H1 (cell line): ENCODE results near the gene CDK19. TPM values are rescaled to one million over a fixed set of nuclear protein-coding genes. Genes with fewer than 3 reads are reported as not detected.

Experiments
- CHD7 ChIP-seq: fragments of 300-600 bp; sonication (generic); IDR thresholded peaks from 2 replicates; pipeline ENCODE4 v1.7.1; 2012; ENCODE audit warnings: low read length, moderate library complexity, mild to moderate bottlenecking, inconsistent platforms; ENCODE audit not compliant: insufficient replicate concordance
- FOSL1 ChIP-seq: IDR thresholded peaks from 2 replicates; pipeline ENCODE4 v1.6.1; 2011; ENCODE audit warnings: mild to moderate bottlenecking, low read depth, low read length, moderate library complexity; ENCODE audit not compliant: insufficient read depth
- KDM1A ChIP-seq: fragments of 200-600, 300-600 bp; sonication (generic); IDR thresholded peaks from 2 replicates; pipeline ENCODE4 v1.7.1; 2016; ENCODE audit warnings: mild to moderate bottlenecking, low read length, borderline replicate concordance
- POLR2A ChIP-seq, 2 experiments: IDR thresholded peaks; 1 replicate in 1 of 2; 2 replicates in 1 of 2; pipeline ENCODE4 v1.6.1; 2011; ENCODE audit warnings: low read depth in 2 of 2, low read length in 2 of 2, mild to moderate bottlenecking in 2 of 2; ENCODE audit errors: control extremely low read depth in 1 of 2
- TAF1 ChIP-seq: IDR thresholded peaks from 2 replicates; pipeline ENCODE4 v1.6.1; 2011; ENCODE audit warnings: mild to moderate bottlenecking, low read depth, low read length
- TEAD4 ChIP-seq: IDR thresholded peaks from 2 replicates; pipeline ENCODE4 v1.6.1; 2012; ENCODE audit warnings: low read depth, low read length, inconsistent platforms, mixed read lengths
- ZNF274 ChIP-seq: IDR thresholded peaks from 2 replicates; pipeline ENCODE4 v1.7.0; 2012; ENCODE audit warnings: low read length, borderline replicate concordance; ENCODE audit errors: extremely low read depth
- polyA plus RNA-seq, 7 experiments: library from polyadenylated mRNA; depleted of rRNA in 3 of 7; stranded (reverse) in 5 of 7; unstranded in 2 of 7; fragments of >200 nt in 5 of 7; fragments of 200-250 nt in 2 of 7; gene quantifications; 1 replicate in 5 of 7; 2 replicates in 1 of 7; 4 replicates in 1 of 7; pipeline versions ENCODE4 v1.2.1 to v1.2.3, GENCODE V29; 2011 to 2013; ENCODE audit warnings: missing spikeins in 2 of 7, mixed read lengths in 2 of 7
- total RNA-seq: library from RNA; stranded (reverse); fragmentation: NEBNext Ultra II Directional; extraction: Animal tissue kit (Norgen Biotek cat#: 25700); gene quantifications from 2 replicates; pipeline ENCODE4 v1.2.1, GENCODE V29; 2021
- TF ChIP-seq, protein P1 (sequence below): IDR thresholded peaks from 2 replicates; pipeline ENCODE4 v1.6.1; 2012; ENCODE audit warnings: inconsistent platforms

CDK19 gene
- total and polyA plus RNA-seq, 2 of the 8 experiments (the other 6 are each of a cell fraction or from before 2014, with no cell fraction given): 4.9 to 12.6 TPM

DNA sequence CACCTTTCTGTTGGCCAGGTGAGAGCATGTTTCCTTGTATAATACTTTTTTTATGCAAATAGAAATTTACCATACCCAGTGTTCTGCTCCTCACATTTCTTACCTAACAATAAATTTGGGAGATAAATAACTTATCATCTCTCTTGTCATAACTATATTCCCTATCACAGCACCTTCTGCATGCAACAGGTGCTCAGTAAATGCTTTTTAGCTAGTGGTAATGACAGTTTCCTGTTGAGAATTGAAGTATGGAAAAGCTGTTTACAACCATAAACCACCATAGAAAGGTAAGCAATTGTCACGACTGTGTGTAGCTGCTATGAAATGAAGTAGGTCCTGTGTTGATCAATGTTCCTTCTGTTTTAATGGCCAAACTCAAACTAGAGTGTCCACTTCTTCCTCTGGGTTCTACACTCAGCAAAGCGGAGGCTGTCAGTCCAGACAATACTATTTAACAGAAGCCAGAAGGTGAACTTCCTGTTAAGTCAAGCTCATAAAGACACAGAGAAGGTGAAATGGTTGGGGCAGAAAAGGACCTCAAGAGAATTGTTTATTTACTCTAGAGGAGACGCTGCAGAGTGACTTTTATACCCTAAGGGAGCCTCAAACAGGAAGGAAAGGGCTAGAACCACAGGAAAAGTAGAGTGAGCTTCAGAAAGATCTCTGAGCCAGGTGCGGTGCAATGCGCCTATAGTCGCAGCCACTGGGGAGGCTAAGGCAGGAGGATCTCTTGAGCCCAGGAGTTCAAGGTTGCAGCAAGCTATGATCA is 254.8 kb downstream of the CDK19 start (continued):
- no peak for TF ChIP-seq FOSL1
- no peak for TF ChIP-seq TEAD4
- TF ChIP-seq POLR2A (IDR thresholded peaks at IDR 0.05; ENCODE audit: control extremely low read depth in 1 of 2, low read depth in 2 of 2, low read length in 2 of 2): no peak
- TF ChIP-seq KDM1A: no peak
- no peak for TF ChIP-seq ZNF274
- TF ChIP-seq CHD7: no peak
- no peak for TF ChIP-seq TAF1
- TF ChIP-seq, protein P1, sequence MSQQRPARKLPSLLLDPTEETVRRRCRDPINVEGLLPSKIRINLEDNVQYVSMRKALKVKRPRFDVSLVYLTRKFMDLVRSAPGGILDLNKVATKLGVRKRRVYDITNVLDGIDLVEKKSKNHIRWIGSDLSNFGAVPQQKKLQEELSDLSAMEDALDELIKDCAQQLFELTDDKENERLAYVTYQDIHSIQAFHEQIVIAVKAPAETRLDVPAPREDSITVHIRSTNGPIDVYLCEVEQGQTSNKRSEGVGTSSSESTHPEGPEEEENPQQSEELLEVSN: no peak
